Activated CD4-positive, alpha-beta T cell treated with anti-CD3 and anti-CD28 coated beads for 1 hour (primary cell): Measurements from ENCODE around the gene ARL10.

Source experiments
- DNase-seq: peaks from one replicate; pipeline ENCODE4 v3.0.0-alpha.2; 2020

Gene ARL10

GRCh38 chr5:176413255-176413565 is 47.9 kb downstream of the ARL10 start:
- DNase-seq: no peak

GRCh38 chr5:176413709-176414191 is 48.5 kb downstream of the ARL10 start:
- DNase-seq: no peak

GRCh38 chr5:176414704-176415103 is 49.4 kb downstream of the ARL10 start:
- DNase-seq: no peak

GRCh38 chr5:176415240-176415951 is 50.1 kb downstream of the ARL10 start:
- DNase-seq: no peak

- peak; percentile 89 for DNase-seq
Measured at GRCh38 chr5:176415952-176416924, 51.0 kb downstream of the ARL10 start, which contains the start of gene CLTB. Gene CLTB, minus strand, starts transcription at chr5:176416539. Its CDS starts 176 bp downstream, at chr5:176416363.

- no peak for DNase-seq
Measured at GRCh38 chr5:176416965-176417364, 51.7 kb downstream of the ARL10 start.

- DNase-seq: no peak
Measured at GRCh38 chr5:176418251-176418650, 53.0 kb downstream of the ARL10 start.

GRCh38 chr5:176420086-176420485 is 54.8 kb downstream of the ARL10 start:
- DNase-seq: no peak

- DNase-seq: no peak
Measured at GRCh38 chr5:176420972-176421544, 55.8 kb downstream of the ARL10 start.

- DNase-seq: no peak
Measured at GRCh38 chr5:176424181-176424580, 58.9 kb downstream of the ARL10 start.

GRCh38 chr5:176425138-176425537 is 59.9 kb downstream of the ARL10 start:
- DNase-seq: no peak

GRCh38 chr5:176425791-176426190 is 60.5 kb downstream of the ARL10 start:
- no peak for DNase-seq

- DNase-seq: no peak
Measured at GRCh38 chr5:176426876-176427275, 61.6 kb downstream of the ARL10 start.

- DNase-seq: no peak
Measured at GRCh38 chr5:176427971-176428370, 62.7 kb downstream of the ARL10 start.

GRCh38 chr5:176429972-176430371 is 64.7 kb downstream of the ARL10 start:
- no peak for DNase-seq
